HEK293 (cell line): Measurements from ENCODE around the gene ZCCHC3.
A peak's percentile ranks its signal among the peaks of the same experiment; 100 is the strongest.

ENCODE experiments used
- CTCF ChIA-PET: fragments of 350-600 bp; formaldehyde crosslinking; extraction: SDS; loops from one replicate; lab custom pipeline; 2021; ENCODE audit warnings: antibody characterized with exemption; lab: Yijun Ruan, JAX
- POLR2A ChIA-PET: fragments of 300-600 bp; formaldehyde crosslinking; extraction: SDS; loops from one replicate; lab custom pipeline; 2020; ENCODE audit warnings: antibody characterized with exemption, inconsistent platforms; lab: Yijun Ruan, JAX
- H3K27ac ChIP-seq: fragments of 200-500 bp; sonication (Bioruptor generic); 2 replicates; pipeline ENCODE4 v1.5.1; 2014; ENCODE audit warnings: low read depth, low read length, control low read depth, inconsistent platforms; ENCODE audit errors: extremely low read depth
- H3K36me3 ChIP-seq, 2 experiments: fragments of 200-500 bp in 1 of 2; sonication (Bioruptor generic) in 1 of 2; 1 replicate in 1 of 2; 2 replicates in 1 of 2; pipeline ENCODE4 v1.5.1; 2014 to 2017; ENCODE audit warnings: inconsistent platforms in 2 of 2, low read length in 2 of 2; ENCODE audit not compliant: control insufficient read depth in 2 of 2, insufficient read depth in 1 of 2
- H3K4me1 ChIP-seq: fragments of 200-500 bp; sonication (Bioruptor generic); 2 replicates; pipeline ENCODE4 v1.5.1; 2014; ENCODE audit warnings: mild to moderate bottlenecking, low read length, inconsistent platforms; ENCODE audit not compliant: control insufficient read depth, insufficient read depth
- H3K4me3 ChIP-seq: 2 replicates; pipeline ENCODE4 v1.5.1; 2011; ENCODE audit warnings: low read depth, mild to moderate bottlenecking, control low read depth, low read length, moderate library complexity
- H3K9me3 ChIP-seq: fragments of 200-500 bp; sonication (Bioruptor generic); 2 replicates; pipeline ENCODE4 v1.5.1; 2014; ENCODE audit warnings: low read depth, low read length, inconsistent platforms; ENCODE audit not compliant: control insufficient read depth, insufficient read depth
- GFI1B ChIP-seq: fragments of 450-650 bp; formaldehyde crosslinking; IDR thresholded peaks from 2 replicates; pipeline ENCODE4 v1.5.1; 2016; ENCODE audit warnings: missing biosample characterization, missing genetic modification characterization
- INSM2 ChIP-seq: fragments of 450-650 bp; formaldehyde crosslinking; IDR thresholded peaks from 2 replicates; pipeline ENCODE4 v1.5.1; 2016; ENCODE audit warnings: missing biosample characterization, missing genetic modification characterization
- KLF8 ChIP-seq: fragments of 450-650 bp; formaldehyde crosslinking; IDR thresholded peaks from 2 replicates; pipeline ENCODE4 v1.5.1; 2016; ENCODE audit warnings: missing biosample characterization, missing genetic modification characterization
- TRIM28 ChIP-seq: IDR thresholded peaks from 2 replicates; pipeline ENCODE4 v1.6.1; 2011; ENCODE audit warnings: low read length, control low read depth, borderline replicate concordance
- ZBTB48 ChIP-seq: fragments of 450-650 bp; formaldehyde crosslinking; IDR thresholded peaks from 2 replicates; pipeline ENCODE4 v1.5.1; 2016; ENCODE audit warnings: missing biosample characterization, missing genetic modification characterization
- ZBTB8A ChIP-seq: fragments of 450-650 bp; formaldehyde crosslinking; IDR thresholded peaks from 2 replicates; pipeline ENCODE4 v1.5.1; 2016; ENCODE audit warnings: missing biosample characterization, missing genetic modification characterization
- ZEB2 ChIP-seq: fragments of 450-650 bp; formaldehyde crosslinking; IDR thresholded peaks from 2 replicates; pipeline ENCODE4 v1.5.1; 2016; ENCODE audit warnings: missing biosample characterization, missing genetic modification characterization
- ZFP69B ChIP-seq: fragments of 450-650 bp; formaldehyde crosslinking; IDR thresholded peaks from 2 replicates; pipeline ENCODE4 v1.5.1; 2016; ENCODE audit warnings: missing biosample characterization, missing genetic modification characterization
- ZNF114 ChIP-seq: fragments of 450-650 bp; formaldehyde crosslinking; IDR thresholded peaks from 2 replicates; pipeline ENCODE4 v1.5.0; 2017; ENCODE audit warnings: missing biosample characterization, missing genetic modification characterization
- ZNF221 ChIP-seq: fragments of 450-650 bp; formaldehyde crosslinking; IDR thresholded peaks from 2 replicates; pipeline ENCODE4 v1.5.1; 2017; ENCODE audit warnings: missing biosample characterization, missing genetic modification characterization, borderline replicate concordance
- ZNF473 ChIP-seq: fragments of 450-650 bp; formaldehyde crosslinking; IDR thresholded peaks from 2 replicates; pipeline ENCODE4 v1.5.1; 2017; ENCODE audit warnings: missing biosample characterization, missing genetic modification characterization
- ZNF518A ChIP-seq: fragments of 450-650 bp; formaldehyde crosslinking; conservative IDR thresholded peaks from 2 replicates; pipeline ENCODE4 v1.5.1; 2016; ENCODE audit warnings: low read depth, missing biosample characterization, missing genetic modification characterization
- ZNF529 ChIP-seq: fragments of 450-650 bp; formaldehyde crosslinking; IDR thresholded peaks from 2 replicates; pipeline ENCODE4 v1.5.1; 2017; ENCODE audit warnings: missing genetic modification characterization, missing biosample characterization; ENCODE audit not compliant: insufficient replicate concordance
- ZNF558 ChIP-seq: fragments of 450-650 bp; formaldehyde crosslinking; IDR thresholded peaks from 2 replicates; pipeline ENCODE4 v1.5.1; 2016; ENCODE audit warnings: missing biosample characterization, missing genetic modification characterization
- ZNF561 ChIP-seq: fragments of 450-650 bp; IDR thresholded peaks from 2 replicates; pipeline ENCODE4 v1.5.1; 2018; ENCODE audit warnings: missing biosample characterization, missing genetic modification characterization, borderline replicate concordance
- ZNF610 ChIP-seq: fragments of 450-650 bp; formaldehyde crosslinking; IDR thresholded peaks from 2 replicates; pipeline ENCODE4 v1.5.1; 2016; ENCODE audit warnings: missing biosample characterization, missing genetic modification characterization, borderline replicate concordance
- ZNF692 ChIP-seq: fragments of 450-650 bp; formaldehyde crosslinking; IDR thresholded peaks from 2 replicates; pipeline ENCODE4 v1.5.1; 2016; ENCODE audit warnings: missing biosample characterization, missing genetic modification characterization
- ZNF777 ChIP-seq: fragments of 450-650 bp; formaldehyde crosslinking; IDR thresholded peaks from 2 replicates; pipeline ENCODE4 v1.5.1; 2017; ENCODE audit warnings: missing biosample characterization, missing genetic modification characterization, borderline replicate concordance
- ZNF843 ChIP-seq: fragments of 450-650 bp; formaldehyde crosslinking; IDR thresholded peaks from 2 replicates; pipeline ENCODE4 v1.5.1; 2016; ENCODE audit warnings: missing biosample characterization, missing genetic modification characterization

Gene ZCCHC3

GRCh38 chr20:341682-342081, 44.3 kb downstream of the ZCCHC3 start (continued):
- TF ChIP-seq ZFP69B (0 out of 2 replicates have a peak, but pooled peaks have one; percentile 15), ZNF558 (tag by site-specific recombination) (0 out of 2 replicates have a peak, but pooled peaks have one; percentile 44), INSM2 (tag by site-specific recombination) (peak; percentile 66; the same call in 1 of the 2 replicates), ZNF518A (tag by site-specific recombination) (peak; percentile 68), ZNF221 (tag by site-specific recombination) (no peak), ZNF777 (tag by site-specific recombination) (no peak), ZNF692 (peak; percentile 57; the same call in 1 of the 2 replicates), ZNF529 (tag by site-specific recombination) (peak; percentile 40)

GRCh38 chr20:343107-343506, 45.7 kb downstream of the ZCCHC3 start:
- Histone ChIP-seq H3K4me3 (no peak overlapping the region), H3K9me3 (no peaks in the 10 kb centered on the region), H3K27ac (no peak overlapping the region), H3K4me1 (peaks cover 4% of the 10 kb centered on the region), H3K36me3 (peaks cover 0 to 4% of the 10 kb centered on the region in 2 experiments; a peak in 1 of 3 replicates)
- ChIA-PET POLR2A (no interaction called here), CTCF (no interaction called here)
- TF ChIP-seq ZBTB8A (tag by site-specific recombination) (no peak), ZBTB48 (no peak), KLF8 (tag by site-specific recombination) (no peak), ZEB2 (tag by site-specific recombination) (no peak), ZNF561 (tag by site-specific recombination) (no peak), ZNF610 (no peak), ZNF843 (tag by site-specific recombination) (no peak), ZNF473 (no peak), ZNF558 (tag by site-specific recombination) (no peak), GFI1B (tag by site-specific recombination) (no peak), ZNF114 (tag by site-specific recombination) (no peak), TRIM28 (no peak)
